ENCODE measurements around the gene GALNT14. TPM values are rescaled to one million over a fixed set of nuclear protein-coding genes. Genes with fewer than 3 reads are reported as not detected.

The GALNT14 gene
- total RNA-seq, 2 donors from 2014 or later: 1.6 TPM; not detected in 1

DNA sequence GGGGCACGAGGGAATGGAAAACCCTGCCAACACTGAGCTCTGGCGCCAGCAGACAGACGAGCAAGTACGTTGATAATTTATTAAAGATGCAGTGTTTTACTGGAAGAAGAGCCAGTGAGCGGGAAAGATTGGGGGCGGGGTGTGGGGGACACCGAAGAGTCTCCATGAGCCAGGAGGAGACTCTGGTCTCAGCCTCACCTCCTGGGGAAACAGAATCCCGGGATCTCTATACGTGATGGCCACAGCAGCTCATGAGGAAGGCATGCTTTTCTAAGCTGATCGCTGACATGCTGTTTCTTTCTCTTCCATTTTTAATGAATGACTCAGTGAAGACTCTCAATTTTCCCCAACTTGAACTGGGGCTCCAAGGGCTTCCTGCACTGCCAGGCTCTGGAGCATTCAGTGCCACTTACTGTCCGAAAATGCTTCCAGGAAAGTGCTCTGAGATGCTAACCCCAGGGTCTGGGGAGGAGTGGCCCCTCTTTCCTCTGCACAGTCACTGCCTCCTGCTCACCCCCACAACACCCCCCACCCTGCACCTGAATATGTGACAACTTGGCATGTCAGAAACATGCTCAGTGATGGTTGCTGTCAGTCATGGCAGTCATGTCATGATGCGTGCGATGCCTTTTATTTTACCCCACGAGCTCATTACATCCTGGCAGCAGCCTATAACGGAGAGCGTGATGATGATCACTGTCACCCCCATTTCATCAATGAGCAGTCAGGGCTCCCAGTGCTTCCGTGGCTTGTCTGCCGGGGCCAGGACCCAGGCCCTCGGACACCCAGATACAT lies 166.8 kb downstream of the GALNT14 start:
- no peaks in the 10 kb centered on the region for H3K9me3 ChIP-seq
- DNase-seq (ENCODE audit: low spot score): no peak
- ATAC-seq (ENCODE audit: insufficient number of reproducible peaks, low FRiP score, low read depth): no peak
- TF ChIP-seq, protein P1, sequence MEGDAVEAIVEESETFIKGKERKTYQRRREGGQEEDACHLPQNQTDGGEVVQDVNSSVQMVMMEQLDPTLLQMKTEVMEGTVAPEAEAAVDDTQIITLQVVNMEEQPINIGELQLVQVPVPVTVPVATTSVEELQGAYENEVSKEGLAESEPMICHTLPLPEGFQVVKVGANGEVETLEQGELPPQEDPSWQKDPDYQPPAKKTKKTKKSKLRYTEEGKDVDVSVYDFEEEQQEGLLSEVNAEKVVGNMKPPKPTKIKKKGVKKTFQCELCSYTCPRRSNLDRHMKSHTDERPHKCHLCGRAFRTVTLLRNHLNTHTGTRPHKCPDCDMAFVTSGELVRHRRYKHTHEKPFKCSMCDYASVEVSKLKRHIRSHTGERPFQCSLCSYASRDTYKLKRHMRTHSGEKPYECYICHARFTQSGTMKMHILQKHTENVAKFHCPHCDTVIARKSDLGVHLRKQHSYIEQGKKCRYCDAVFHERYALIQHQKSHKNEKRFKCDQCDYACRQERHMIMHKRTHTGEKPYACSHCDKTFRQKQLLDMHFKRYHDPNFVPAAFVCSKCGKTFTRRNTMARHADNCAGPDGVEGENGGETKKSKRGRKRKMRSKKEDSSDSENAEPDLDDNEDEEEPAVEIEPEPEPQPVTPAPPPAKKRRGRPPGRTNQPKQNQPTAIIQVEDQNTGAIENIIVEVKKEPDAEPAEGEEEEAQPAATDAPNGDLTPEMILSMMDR (IDR thresholded peaks at IDR 0.05): no peak
- no peak overlapping the region for H3K4me3 ChIP-seq
- no peak overlapping the region for H3K27ac ChIP-seq
- no peaks in the 10 kb centered on the region for H3K27me3 ChIP-seq (replicated peaks; ENCODE audit: insufficient read depth)
- peaks cover 0 to 4% of the 10 kb centered on the region in 2 donors for H3K4me1 ChIP-seq (ENCODE audit: control insufficient read depth in 1 of 2, low read depth in 2 of 2)
- no peaks in the 10 kb centered on the region for H3K36me3 ChIP-seq

DNA sequence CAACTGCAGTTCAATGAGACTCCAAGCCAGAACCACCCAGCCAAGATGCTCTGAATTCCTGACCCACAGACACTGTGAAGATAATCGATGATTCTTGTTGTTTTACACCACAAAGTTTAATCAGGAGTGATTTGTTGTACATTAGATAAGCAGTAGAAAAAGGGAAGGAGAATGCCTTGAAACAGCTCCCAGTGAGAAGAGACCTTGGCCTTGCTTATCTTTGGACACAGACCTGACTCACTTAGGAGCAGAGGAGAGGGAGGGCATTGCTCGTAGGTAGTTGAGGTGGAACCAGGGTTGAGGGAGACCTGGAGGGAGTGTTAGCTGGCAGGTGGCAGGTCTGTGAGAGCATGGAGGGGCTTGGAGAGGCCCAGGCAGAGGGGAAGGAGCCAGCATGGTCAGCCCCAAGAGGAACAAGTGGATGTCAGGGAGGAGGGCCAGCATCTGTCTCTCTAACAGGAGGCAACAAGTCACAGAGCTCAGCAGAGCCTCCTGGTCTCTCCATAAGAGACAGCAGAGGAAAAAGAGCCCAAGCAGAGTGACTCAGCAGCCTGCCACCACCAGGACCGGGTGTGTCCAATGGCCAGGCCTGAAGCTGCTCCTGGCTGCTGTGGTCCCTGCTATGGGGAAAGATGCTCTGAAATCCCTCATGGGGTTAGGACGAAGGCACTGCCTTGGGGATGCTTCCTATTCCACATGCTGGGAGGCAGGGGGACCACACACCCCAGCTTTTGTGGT lies 169.4 kb downstream of the GALNT14 start:
- no peak overlapping the region for H3K27ac ChIP-seq
- H3K36me3 ChIP-seq: no peaks in the 10 kb centered on the region
- H3K9me3 ChIP-seq: no peaks in the 10 kb centered on the region
- H3K27me3 ChIP-seq (replicated peaks; ENCODE audit: insufficient read depth): no peaks in the 10 kb centered on the region
- TF ChIP-seq, protein P1 (IDR thresholded peaks at IDR 0.05): no peak
- no peak overlapping the region for H3K4me3 ChIP-seq
- ATAC-seq (ENCODE audit: insufficient number of reproducible peaks, low FRiP score, low read depth): no peak
- no peak for DNase-seq (ENCODE audit: low spot score)
- H3K4me1 ChIP-seq (ENCODE audit: control insufficient read depth in 1 of 2, low read depth in 2 of 2): no peaks in the 10 kb centered on the region

DNA sequence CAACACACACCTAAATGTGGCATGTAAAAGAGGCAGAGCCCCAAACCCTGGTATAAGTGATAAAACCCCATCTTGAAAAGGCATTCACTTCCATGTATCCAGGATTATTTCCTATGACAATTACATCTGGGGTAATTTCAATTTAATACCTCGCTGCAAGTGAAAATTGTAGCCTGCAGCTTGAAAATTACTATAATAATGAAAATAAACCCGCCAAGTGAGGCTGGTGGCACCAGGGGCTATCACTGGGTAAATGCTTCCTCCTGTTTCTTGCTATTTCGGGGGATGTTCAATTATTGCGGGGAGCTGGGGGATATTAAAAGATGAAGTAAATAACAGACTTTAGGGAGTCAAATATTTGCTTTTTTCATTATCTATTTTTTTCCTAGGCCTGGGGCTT lies 171.5 kb downstream of the GALNT14 start:
- DNase-seq (ENCODE audit: low spot score): no peak
- Histone ChIP-seq H3K27me3 (replicated peaks; ENCODE audit: insufficient read depth) (no peaks in the 10 kb centered on the region), H3K27ac (no peak overlapping the region), H3K9me3 (no peaks in the 10 kb centered on the region), H3K36me3 (no peaks in the 10 kb centered on the region), H3K4me3 (no peak overlapping the region), H3K4me1 (ENCODE audit: control insufficient read depth in 1 of 2, low read depth in 2 of 2) (no peaks in the 10 kb centered on the region)
- no peak for ATAC-seq (ENCODE audit: insufficient number of reproducible peaks, low FRiP score, low read depth)
- TF ChIP-seq, protein P1 (IDR thresholded peaks at IDR 0.05): no peak

DNA sequence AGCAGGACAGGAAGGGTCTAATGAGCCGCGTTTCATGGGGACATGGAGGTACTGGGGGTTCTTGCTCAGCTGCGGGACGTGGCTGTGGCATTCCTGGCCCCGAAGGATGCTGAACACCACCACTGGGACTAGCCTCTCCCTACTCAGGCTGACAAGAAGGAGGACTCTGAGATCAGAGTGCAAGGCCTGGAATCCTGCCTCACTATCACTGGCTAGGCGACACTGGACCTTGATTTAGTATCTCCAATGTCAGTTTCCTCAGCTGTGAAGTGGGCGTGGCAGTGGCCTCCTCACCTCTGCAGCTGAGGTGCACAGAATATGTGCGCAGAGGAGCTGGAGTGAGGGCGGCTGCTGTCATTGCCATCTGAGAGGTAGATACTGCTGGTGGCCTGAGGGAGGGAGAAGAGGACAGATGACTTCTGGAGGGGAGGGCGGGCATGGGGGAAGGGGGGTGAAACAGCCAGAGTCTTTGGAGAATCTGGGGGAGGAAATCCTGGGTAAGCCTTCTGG lies 173.2 kb downstream of the GALNT14 start:
- H3K4me1 ChIP-seq (ENCODE audit: control insufficient read depth in 1 of 2, low read depth in 2 of 2): no peaks in the 10 kb centered on the region
- no peaks in the 10 kb centered on the region for H3K9me3 ChIP-seq
- H3K36me3 ChIP-seq: no peaks in the 10 kb centered on the region
- no peak for DNase-seq (ENCODE audit: low spot score)
- H3K4me3 ChIP-seq: no peak overlapping the region
- no peak overlapping the region for H3K27ac ChIP-seq
- TF ChIP-seq, protein P1 (IDR thresholded peaks at IDR 0.05): no peak
- ATAC-seq (ENCODE audit: insufficient number of reproducible peaks, low FRiP score, low read depth): no peak
- H3K27me3 ChIP-seq (replicated peaks; ENCODE audit: insufficient read depth): no peaks in the 10 kb centered on the region

DNA sequence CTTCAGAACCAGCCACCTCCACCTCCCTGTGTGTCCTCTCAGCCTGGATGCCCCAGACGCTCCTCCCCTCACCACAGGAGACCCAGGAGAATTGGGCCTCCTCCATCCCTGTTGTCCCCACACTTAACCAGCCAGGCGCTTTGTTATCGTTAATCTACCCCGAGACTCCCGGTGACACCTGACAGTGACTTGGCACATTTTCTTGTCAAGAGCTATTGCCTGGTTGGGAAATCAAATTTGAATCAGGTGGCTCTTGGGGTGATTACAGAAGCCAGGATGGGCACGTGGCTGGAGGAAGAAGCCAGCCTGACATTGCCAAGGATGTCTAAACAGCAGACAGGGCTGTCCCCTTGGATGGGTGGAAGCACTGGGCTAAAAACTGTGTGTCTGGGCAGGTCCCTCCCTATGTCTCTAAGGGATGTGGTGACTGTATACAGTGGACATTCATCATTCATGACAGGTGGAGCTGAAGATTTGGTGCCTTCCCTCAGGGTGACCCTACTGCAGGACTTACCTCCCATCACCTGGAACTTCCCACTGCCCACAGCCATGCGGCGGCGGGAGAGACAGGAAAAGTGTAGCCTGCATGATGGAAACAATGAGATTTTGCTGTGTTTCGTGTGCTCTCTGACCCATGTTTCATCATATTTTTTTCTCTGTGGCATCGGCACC lies 173.8 kb downstream of the GALNT14 start:
- TF ChIP-seq, protein P1 (IDR thresholded peaks at IDR 0.05): no peak
- no peaks in the 10 kb centered on the region for H3K9me3 ChIP-seq
- no peak for DNase-seq (ENCODE audit: low spot score)
- H3K36me3 ChIP-seq: no peaks in the 10 kb centered on the region
- no peak overlapping the region for H3K4me3 ChIP-seq
- no peaks in the 10 kb centered on the region for H3K27me3 ChIP-seq (replicated peaks; ENCODE audit: insufficient read depth)
- no peak overlapping the region for H3K27ac ChIP-seq
- no peaks in the 10 kb centered on the region for H3K4me1 ChIP-seq (ENCODE audit: control insufficient read depth in 1 of 2, low read depth in 2 of 2)
- ATAC-seq (ENCODE audit: insufficient number of reproducible peaks, low FRiP score, low read depth): no peak
